Gastroesophageal sphincter (tissue), 4 donors: ENCODE measurements around the gene CDCA8. TPM values are rescaled to one million over a fixed set of nuclear protein-coding genes. Genes with fewer than 3 reads are reported as not detected.

Experiments used
- ATAC-seq: fragments of 150-250 bp; one replicate; pipeline ENCODE4 v1.9.1; 2016; ENCODE audit warnings: mild to moderate bottlenecking, moderate library complexity
- H3K27ac ChIP-seq, 4 donors: fragments of 200-600 bp; sonication (generic) in 3 of 4; 1 replicate in 3 of 4; 2 replicates in 1 of 4; pipeline ENCODE4 v1.5.1; 2016 to 2019
- H3K27me3 ChIP-seq: fragments of 200-600 bp; sonication (generic); one replicate; pipeline ENCODE4 v1.5.1; 2019
- H3K36me3 ChIP-seq, 2 donors: fragments of 200-600 bp; sonication (generic); one replicate each; pipeline ENCODE4 v1.5.1; 2019; ENCODE audit warnings: control low read depth in 1 of 2
- H3K4me1 ChIP-seq, 3 donors: fragments of 200-600 bp; sonication (generic); 1 replicate in 2 of 3; 2 replicates in 1 of 3; pipeline ENCODE4 v1.5.1; 2016 to 2019; ENCODE audit warnings: control low read depth in 2 of 3
- H3K4me3 ChIP-seq, 2 donors: fragments of 200-600 bp; sonication (generic); one replicate each; pipeline ENCODE4 v1.5.1; 2019; ENCODE audit warnings: mild to moderate bottlenecking in 1 of 2, moderate library complexity in 1 of 2
- H3K9me3 ChIP-seq, 3 donors: fragments of 200-600 bp; sonication (generic); one replicate each; pipeline ENCODE4 v1.5.1; 2017 to 2019; ENCODE audit warnings: control low read depth in 2 of 3
- CTCF ChIP-seq, 4 experiments: fragments of 200-600 bp in 2 of 4; fragments of 450-650 bp in 2 of 4; sonication (generic) in 1 of 4; IDR thresholded peaks; one replicate each; pipeline ENCODE4 v1.5.1; 2017 to 2019; ENCODE audit warnings: antibody characterized with exemption in 4 of 4, mild to moderate bottlenecking in 2 of 4, moderate library complexity in 2 of 4
- EP300 ChIP-seq: sonication (generic); formaldehyde crosslinking; IDR thresholded peaks from one replicate; pipeline ENCODE4 v1.6.1; 2017; ENCODE audit warnings: antibody characterized with exemption, mild to moderate bottlenecking
- POLR2A ChIP-seq, 2 donors: fragments of 450-650 bp; IDR thresholded peaks; one replicate each; pipeline ENCODE4 v1.6.1; 2017; ENCODE audit warnings: antibody characterized with exemption in 2 of 2, mild to moderate bottlenecking in 2 of 2, moderate library complexity in 1 of 2
- POLR2AphosphoS5 ChIP-seq: sonication (generic); formaldehyde crosslinking; IDR thresholded peaks from one replicate; pipeline ENCODE4 v1.6.1; 2017; ENCODE audit warnings: antibody characterized with exemption
- WGBS, 2 donors: methylation state at CpG; one replicate each; pipeline ENCODE4 v1.1.5; 2018; ENCODE audit warnings: low coverage in 1 of 2; 5-methylcytosine and 5-hydroxymethylcytosine counted together
- total RNA-seq, 4 donors: library from RNA; depleted of rRNA; stranded (reverse); fragments of >200 nt; gene quantifications; one replicate each; pipeline ENCODE4 v1.1.0, GENCODE V29; 2016

Gene CDCA8
- total RNA-seq, 4 donors from 2014 or later = 0.13 to 1.1 (median 0.67) TPM

GRCh38 chr1:37663426-37664000, 28.8 kb upstream of the CDCA8 start:
- Histone ChIP-seq H3K36me3 (no peaks in the 10 kb centered on the region), H3K27me3 (peaks cover 51% of the 10 kb centered on the region), H3K4me3 (no peak overlapping the region), H3K27ac (no peak overlapping the region), H3K9me3 (no peaks in the 10 kb centered on the region), H3K4me1 (no peaks in the 10 kb centered on the region)
- WGBS, 2 donors = 39 to 40% methylated on average over 1 to 7 of the region's 14 CpGs
- no peak for ATAC-seq
- TF ChIP-seq EP300 = no peak
- no peak for TF ChIP-seq POLR2A (IDR thresholded peaks at IDR 0.05)
- TF ChIP-seq CTCF (IDR thresholded peaks at IDR 0.05) = no peak
- TF ChIP-seq POLR2AphosphoS5 = no peak

DNA sequence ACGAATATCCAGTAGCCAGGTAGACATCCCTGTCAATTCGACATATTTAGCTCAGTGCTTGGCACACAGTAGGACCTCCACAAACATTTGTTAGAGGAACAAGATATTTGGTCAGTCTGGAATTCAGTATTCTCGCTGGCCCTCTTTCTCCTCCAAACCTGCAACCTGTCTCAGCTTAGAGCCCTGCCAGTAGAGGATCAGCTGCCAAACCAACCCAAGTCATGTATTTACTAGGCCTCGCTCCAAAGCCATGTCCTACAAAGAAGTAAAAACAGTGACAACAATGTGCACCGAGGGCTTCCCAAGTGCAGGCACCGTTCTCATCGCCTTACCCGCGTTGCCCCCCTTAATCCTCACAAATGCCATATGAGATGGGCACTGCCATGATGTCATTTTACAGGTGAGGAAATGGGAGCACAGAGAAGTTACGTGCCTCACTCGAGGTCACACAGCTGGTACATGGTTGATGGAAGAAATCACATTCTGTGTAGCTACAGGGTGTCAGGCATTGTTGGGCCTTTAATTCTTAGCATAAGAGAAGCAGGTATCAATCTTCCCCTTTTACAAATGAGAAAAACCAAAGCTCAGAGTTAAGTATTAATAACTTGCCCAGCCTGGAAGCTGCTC, 26.0 kb upstream of the CDCA8 start:
- no peak overlapping the region for H3K4me3 ChIP-seq
- TF ChIP-seq POLR2A (IDR thresholded peaks at IDR 0.05) (no peak), POLR2AphosphoS5 (no peak)
- H3K27ac ChIP-seq = no peak overlapping the region
- H3K27me3 ChIP-seq = peaks cover 59% of the 10 kb centered on the region
- no peaks in the 10 kb centered on the region for H3K36me3 ChIP-seq
- ATAC-seq = no peak
- WGBS, 2 donors = 81 to 82% methylated on average over 6 to 11 of the region's 11 CpGs
- H3K4me1 ChIP-seq = no peaks in the 10 kb centered on the region
- no peaks in the 10 kb centered on the region for H3K9me3 ChIP-seq

GRCh38 chr1:37667023-37667671, 25.2 kb upstream of the CDCA8 start:
- ATAC-seq = no peak
- Histone ChIP-seq H3K9me3 (no peaks in the 10 kb centered on the region), H3K4me1 (no peaks in the 10 kb centered on the region), H3K27me3 (peaks cover 59% of the 10 kb centered on the region), H3K36me3 (no peaks in the 10 kb centered on the region), H3K4me3 (no peak overlapping the region), H3K27ac (no peak overlapping the region)
- no peak for TF ChIP-seq POLR2AphosphoS5
- TF ChIP-seq EP300 = no peak
- WGBS, 2 donors = 47% methylated on average over 2 of the region's 17 CpGs; no CpG with 5 or more reads in 1 of the 2 donors

GRCh38 chr1:37670133-37670532, 22.2 kb upstream of the CDCA8 start:
- no peak for TF ChIP-seq POLR2A (IDR thresholded peaks at IDR 0.05)
- TF ChIP-seq CTCF (IDR thresholded peaks at IDR 0.05) = no peak
- no peak for TF ChIP-seq EP300
- no peak for TF ChIP-seq POLR2AphosphoS5
- no peak overlapping the region for H3K4me3 ChIP-seq
- no peaks in the 10 kb centered on the region for H3K9me3 ChIP-seq
- no peak for ATAC-seq
- no peaks in the 10 kb centered on the region for H3K36me3 ChIP-seq
- WGBS, 2 donors = 57% methylated on average over 2 of the region's 2 CpGs; no CpG with 5 or more reads in 1 of the 2 donors
- H3K4me1 ChIP-seq = no peaks in the 10 kb centered on the region
- H3K27me3 ChIP-seq = peaks cover 62% of the 10 kb centered on the region
- H3K27ac ChIP-seq = no peak overlapping the region

DNA sequence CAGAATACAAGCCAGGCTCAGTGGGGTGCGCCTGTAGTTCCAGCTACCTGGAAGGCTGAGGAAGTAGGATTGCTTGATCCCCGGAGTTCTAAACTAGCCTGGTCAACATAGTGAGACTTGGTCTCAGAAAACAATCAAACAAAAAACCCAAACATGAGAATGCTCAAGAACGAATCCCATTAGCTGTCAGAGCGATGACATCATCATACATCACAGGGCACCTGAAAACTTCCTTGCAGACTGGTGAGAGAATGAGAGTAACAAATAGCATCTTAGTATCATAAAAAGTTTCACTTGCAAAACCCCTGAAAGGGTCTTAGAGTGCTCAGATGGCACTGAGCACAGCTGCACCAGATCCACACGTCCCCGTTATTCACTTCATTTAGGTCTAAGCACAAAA, 21.1 kb upstream of the CDCA8 start:
- no peaks in the 10 kb centered on the region for H3K36me3 ChIP-seq
- H3K27me3 ChIP-seq = peaks cover 62% of the 10 kb centered on the region
- 65 to 68% methylated on average over 6 of the region's 6 CpGs for WGBS, 2 donors
- ATAC-seq = no peak
- no peaks in the 10 kb centered on the region for H3K9me3 ChIP-seq
- H3K4me3 ChIP-seq = no peak overlapping the region
- no peak overlapping the region for H3K27ac ChIP-seq
- TF ChIP-seq POLR2A (IDR thresholded peaks at IDR 0.05) (no peak), POLR2AphosphoS5 (no peak), EP300 (no peak), CTCF (IDR thresholded peaks at IDR 0.05) (no peak)
- peaks cover 0 to 8% (median 0%) of the 10 kb centered on the region in 3 donors for H3K4me1 ChIP-seq
